H1 (cell line): ENCODE data around the gene PPP6C. TPM values are rescaled to one million over a fixed set of nuclear protein-coding genes. Genes with fewer than 3 reads are reported as not detected.
"Not testable (repeated sequence)": the region's sequence is repeated elsewhere in the genome, so short reads cannot be mapped to it uniquely, and the experiment has no call there.

Source experiments
- CTCF ChIA-PET: fragments of 300-600 bp; sonication (Branson Sonifier 250); formaldehyde crosslinking; loops from one replicate; lab custom pipeline; 2021; ENCODE audit not compliant: partially characterized antibody; lab: Charles Lee
- POLR2A ChIA-PET: fragments of 300-600 bp; sonication (Branson Sonifier 250); formaldehyde crosslinking; loops from one replicate; lab custom pipeline; 2021; ENCODE audit warnings: inconsistent platforms; ENCODE audit not compliant: partially characterized antibody; lab: Charles Lee
- DNase-seq, 2 experiments: peaks; one replicate each; pipeline versions ENCODE4 v3.0.0 to v3.0.0-alpha.2; 2010 to 2022; ENCODE audit warnings: low spot score in 2 of 2, low read depth in 1 of 2, mixed read lengths in 1 of 2
- FAIRE-seq: peaks from 2 replicates; lab custom pipeline; 2011; peaks lifted over from hg19 to GRCh38; lab: Jason Lieb, UNC
- H2AFZ ChIP-seq: 2 replicates; pipeline ENCODE4 v1.8.1; 2012; ENCODE audit warnings: low read length, inconsistent platforms
- H2AK5ac ChIP-seq: 2 replicates; pipeline ENCODE4 v1.6.1; 2013; ENCODE audit warnings: low read depth, low read length
- H2BK120ac ChIP-seq: replicated peaks from 2 replicates; pipeline ENCODE3; 2013; ENCODE audit warnings: low read depth, low read length, inconsistent platforms
- H2BK12ac ChIP-seq: 2 replicates; pipeline ENCODE4 v1.6.1; 2013; ENCODE audit warnings: low read depth, low read length
- H2BK15ac ChIP-seq: 2 replicates; pipeline ENCODE4 v1.6.1; 2013; ENCODE audit warnings: low read length
- H2BK20ac ChIP-seq: 2 replicates; pipeline ENCODE4 v1.6.1; 2013; ENCODE audit warnings: low read length
- H2BK5ac ChIP-seq: 2 replicates; pipeline ENCODE4 v1.6.1; 2013; ENCODE audit warnings: low read depth, low read length
- H3K14ac ChIP-seq: 2 replicates; pipeline ENCODE4 v1.6.1; 2013; ENCODE audit warnings: inconsistent platforms; ENCODE audit not compliant: insufficient read length
- H3K18ac ChIP-seq: 2 replicates; pipeline ENCODE4 v1.6.1; 2013; ENCODE audit warnings: low read length; ENCODE audit errors: extremely low read depth
- H3K23ac ChIP-seq: 2 replicates; pipeline ENCODE4 v1.6.1; 2013; ENCODE audit warnings: inconsistent platforms; ENCODE audit not compliant: insufficient read length
- H3K23me2 ChIP-seq: 2 replicates; pipeline ENCODE4 v1.6.1; 2013; ENCODE audit warnings: low read depth, low read length
- H3K27ac ChIP-seq: 2 replicates; pipeline ENCODE4 v1.6.1; 2011; ENCODE audit warnings: low read depth, low read length, inconsistent platforms
- H3K27me3 ChIP-seq, 4 experiments: replicated peaks in 1 of 4; 1 replicate in 1 of 4; 2 replicates in 3 of 4; pipeline versions ENCODE4 v1.6.1 to v1.8.1; 2011 to 2013; ENCODE audit warnings: low read length in 3 of 4, mild to moderate bottlenecking in 3 of 4, inconsistent platforms in 2 of 4, mixed read lengths in 2 of 4, moderate library complexity in 1 of 4; ENCODE audit not compliant: control insufficient read depth in 3 of 4, insufficient read depth in 3 of 4; ENCODE audit errors: extremely low read depth in 1 of 4
- H3K36me3 ChIP-seq, 4 experiments: 2 replicates each; pipeline versions ENCODE4 v1.6.1 to v1.8.1; 2011 to 2013; ENCODE audit warnings: mild to moderate bottlenecking in 4 of 4, low read length in 3 of 4, moderate library complexity in 2 of 4, control low read depth in 1 of 4, inconsistent platforms in 1 of 4; ENCODE audit not compliant: insufficient read depth in 4 of 4, control insufficient read depth in 2 of 4
- H3K4ac ChIP-seq: replicated peaks from 2 replicates; pipeline ENCODE3; 2013; ENCODE audit warnings: low read length, low read depth, mixed read lengths, inconsistent platforms; ENCODE audit not compliant: insufficient read length
- H3K4me1 ChIP-seq, 4 experiments: replicated peaks in 1 of 4; 1 replicate in 1 of 4; 2 replicates in 3 of 4; pipeline versions ENCODE4 v1.6.1 to v1.8.1; 2011 to 2013; ENCODE audit warnings: low read length in 3 of 4, inconsistent platforms in 2 of 4, mixed read lengths in 1 of 4; ENCODE audit not compliant: insufficient read depth in 4 of 4, control insufficient read depth in 3 of 4
- H3K4me2 ChIP-seq, 2 experiments: 2 replicates each; pipeline versions ENCODE4 v1.6.1 to v1.8.1; 2011 to 2013; ENCODE audit warnings: low read depth in 2 of 2, low read length in 2 of 2, control low read depth in 1 of 2, inconsistent platforms in 1 of 2, mild to moderate bottlenecking in 1 of 2; ENCODE audit not compliant: insufficient read depth in 1 of 2
- H3K4me3 ChIP-seq, 4 experiments: fragments of 200-600, 300-600 bp in 1 of 4; sonication (generic), shearing (Covaris generic), sonication (Bioruptor Twin) in 1 of 4; 2 replicates each; pipeline versions ENCODE4 v1.5.1 to v1.8.1; 2011 to 2016; ENCODE audit warnings: low read length in 4 of 4, low read depth in 3 of 4, control low read depth in 2 of 4, inconsistent platforms in 2 of 4, mild to moderate bottlenecking in 2 of 4, mixed read lengths in 1 of 4, moderate library complexity in 1 of 4; ENCODE audit not compliant: insufficient read depth in 2 of 4; ENCODE audit errors: extremely low read depth in 1 of 4
- H3K56ac ChIP-seq: replicated peaks from 2 replicates; pipeline ENCODE3; 2013; ENCODE audit warnings: low read depth, mild to moderate bottlenecking, mixed read lengths, low read length, inconsistent platforms; ENCODE audit not compliant: insufficient read length
- H3K79me1 ChIP-seq: 2 replicates; pipeline ENCODE4 v1.6.1; 2013; ENCODE audit warnings: low read depth, low read length, control low read depth
- H3K79me2 ChIP-seq, 2 experiments: 2 replicates each; pipeline versions ENCODE4 v1.6.1 to v1.8.1; 2012 to 2013; ENCODE audit warnings: low read length in 2 of 2, mild to moderate bottlenecking in 2 of 2, inconsistent platforms in 1 of 2; ENCODE audit not compliant: insufficient read depth in 2 of 2, control insufficient read depth in 1 of 2
- H3K9ac ChIP-seq, 4 experiments: replicated peaks in 1 of 4; 1 replicate in 1 of 4; 2 replicates in 3 of 4; pipeline versions ENCODE4 v1.6.1 to v1.8.1; 2011 to 2013; ENCODE audit warnings: low read depth in 3 of 4, low read length in 3 of 4, control low read depth in 2 of 4, mild to moderate bottlenecking in 2 of 4, moderate library complexity in 2 of 4, inconsistent platforms in 1 of 4; ENCODE audit errors: extremely low read depth in 1 of 4
- H3K9me3 ChIP-seq, 2 experiments: 2 replicates each; pipeline versions ENCODE4 v1.6.1 to v1.8.1; 2012 to 2013; ENCODE audit warnings: mild to moderate bottlenecking in 2 of 2, moderate library complexity in 2 of 2, control low read depth in 1 of 2, inconsistent platforms in 1 of 2, low read depth in 1 of 2, low read length in 1 of 2, mixed read lengths in 1 of 2; ENCODE audit not compliant: insufficient read depth in 2 of 2
- H4K20me1 ChIP-seq, 2 experiments: replicated peaks in 1 of 2; 2 replicates each; pipeline versions ENCODE3 to v1.8.1; 2011 to 2013; ENCODE audit warnings: inconsistent platforms in 2 of 2, low read length in 2 of 2, mild to moderate bottlenecking in 1 of 2; ENCODE audit not compliant: insufficient read depth in 2 of 2, control insufficient read depth in 1 of 2
- H4K5ac ChIP-seq: 2 replicates; pipeline ENCODE4 v1.6.1; 2013; ENCODE audit warnings: low read length, low read depth, mixed read lengths, inconsistent platforms; ENCODE audit not compliant: insufficient read length
- H4K8ac ChIP-seq: 2 replicates; pipeline ENCODE4 v1.8.0; 2013; ENCODE audit warnings: mild to moderate bottlenecking, moderate library complexity, low read length, inconsistent platforms; ENCODE audit not compliant: insufficient read depth; ENCODE audit errors: extremely low read depth
- H4K91ac ChIP-seq: replicated peaks from 2 replicates; pipeline ENCODE3; 2013; ENCODE audit warnings: low read length, mixed read lengths, inconsistent platforms; ENCODE audit not compliant: insufficient read length
- WGBS, 2 experiments: shearing (Covaris generic) in 1 of 2; methylation state at CpG; one replicate each; pipeline versions ENCODE4 v1.1.6 to v1.1.7; 2013 to 2015; ENCODE audit warnings: low lambda C conversion rate in 2 of 2, mixed read lengths in 2 of 2, inconsistent platforms in 1 of 2, low coverage in 1 of 2, missing lambda C conversion rate in 1 of 2; ENCODE audit not compliant: insufficient replicate concordance in 2 of 2, insufficient coverage in 1 of 2, insufficient read length in 1 of 2; ENCODE audit errors: extremely low coverage in 1 of 2, missing lambda C conversion rate in 1 of 2; 5-methylcytosine and 5-hydroxymethylcytosine counted together
- polyA plus RNA-seq, 7 experiments: library from polyadenylated mRNA; depleted of rRNA in 3 of 7; stranded (reverse) in 5 of 7; unstranded in 2 of 7; fragments of >200 nt in 5 of 7; fragments of 200-250 nt in 2 of 7; gene quantifications; 1 replicate in 5 of 7; 2 replicates in 1 of 7; 4 replicates in 1 of 7; pipeline versions ENCODE4 v1.2.1 to v1.2.3, GENCODE V29; 2011 to 2013; ENCODE audit warnings: missing spikeins in 2 of 7, mixed read lengths in 2 of 7
- total RNA-seq: library from RNA; stranded (reverse); fragmentation: NEBNext Ultra II Directional; extraction: Animal tissue kit (Norgen Biotek cat#: 25700); gene quantifications from 2 replicates; pipeline ENCODE4 v1.2.1, GENCODE V29; 2021

Gene PPP6C
- total and polyA plus RNA-seq, 2 of the 8 experiments (the other 6 are each of a cell fraction or from before 2014, with no cell fraction given) = 22.8 to 52.3 TPM

DNA sequence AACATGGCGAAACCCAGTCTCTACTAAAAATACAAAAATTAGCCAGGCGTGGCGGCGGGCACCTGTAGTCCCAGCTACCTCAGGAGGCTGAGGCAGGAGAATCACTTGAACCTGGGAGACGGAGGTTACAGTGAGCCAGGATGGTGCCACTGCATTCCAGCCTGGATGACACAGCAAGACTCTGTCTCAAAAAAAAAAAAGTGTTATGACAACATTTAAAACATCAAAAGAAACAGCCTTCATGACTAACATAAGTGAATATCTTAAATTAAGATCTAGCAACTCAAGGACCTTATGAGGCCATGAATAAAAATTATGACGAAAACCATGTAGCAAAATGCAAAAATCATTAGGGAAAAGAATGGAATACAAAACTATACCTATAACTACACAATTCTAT is 26.7 kb downstream of the PPP6C start:
- WGBS, 2 experiments = 95% methylated on average over 6 of the region's 6 CpGs; no CpG with 5 or more reads in 1 of the 2 experiments
- H3K18ac ChIP-seq, H2AK5ac ChIP-seq, H3K36me3 ChIP-seq, H4K20me1 ChIP-seq, H3K4me1 ChIP-seq, H3K4me2 ChIP-seq, FAIRE-seq, H3K4me3 ChIP-seq, H3K27me3 ChIP-seq, H3K14ac ChIP-seq, H3K23ac ChIP-seq, H3K9me3 ChIP-seq, H3K4ac ChIP-seq, H3K56ac ChIP-seq, H2BK120ac ChIP-seq, H2AFZ ChIP-seq, H3K23me2 ChIP-seq, H4K91ac ChIP-seq, POLR2A ChIA-PET, H2BK15ac ChIP-seq, H4K8ac ChIP-seq, H3K79me1 ChIP-seq, H2BK5ac ChIP-seq, H3K79me2 ChIP-seq, H2BK20ac ChIP-seq, H2BK12ac ChIP-seq, DNase-seq, H4K5ac ChIP-seq, H3K27ac ChIP-seq, H3K9ac ChIP-seq: not testable (repeated sequence)
- CTCF ChIA-PET = interaction anchor here (1.3 kb wide), 1 partner anchor 389 kb away, joined by 3 read pairs; no protein-coding TSS in a partner anchor
